Measurements from ENCODE around the gene MGST3.
"Not testable (repeated sequence)": the region's sequence is repeated elsewhere in the genome, so short reads cannot be mapped to it uniquely, and the experiment has no call there.

The MGST3 gene

DNA sequence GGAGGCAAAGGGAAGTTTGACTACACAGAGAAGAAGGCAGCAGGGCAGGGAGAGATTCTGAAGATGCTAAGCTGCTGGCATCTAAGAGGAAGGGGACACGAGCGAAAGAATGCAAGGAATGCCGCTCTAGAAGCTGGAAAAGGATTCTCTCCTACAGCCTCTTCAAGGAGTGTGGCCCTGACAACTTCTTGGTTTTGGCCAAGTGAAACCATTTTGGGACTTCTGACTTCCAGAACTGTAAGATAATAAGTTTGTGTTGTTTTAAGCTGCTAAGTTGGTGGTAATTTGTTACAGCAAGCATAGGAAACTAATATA is 28.5 kb downstream of the MGST3 start:
- no peak for DNase-seq

- no peak for DNase-seq
Observed at GRCh38 chr1:165661703-165662102, 30.7 kb downstream of the MGST3 start.

- DNase-seq = no peak
Observed at GRCh38 chr1:165662186-165662585, 31.2 kb downstream of the MGST3 start.

DNA sequence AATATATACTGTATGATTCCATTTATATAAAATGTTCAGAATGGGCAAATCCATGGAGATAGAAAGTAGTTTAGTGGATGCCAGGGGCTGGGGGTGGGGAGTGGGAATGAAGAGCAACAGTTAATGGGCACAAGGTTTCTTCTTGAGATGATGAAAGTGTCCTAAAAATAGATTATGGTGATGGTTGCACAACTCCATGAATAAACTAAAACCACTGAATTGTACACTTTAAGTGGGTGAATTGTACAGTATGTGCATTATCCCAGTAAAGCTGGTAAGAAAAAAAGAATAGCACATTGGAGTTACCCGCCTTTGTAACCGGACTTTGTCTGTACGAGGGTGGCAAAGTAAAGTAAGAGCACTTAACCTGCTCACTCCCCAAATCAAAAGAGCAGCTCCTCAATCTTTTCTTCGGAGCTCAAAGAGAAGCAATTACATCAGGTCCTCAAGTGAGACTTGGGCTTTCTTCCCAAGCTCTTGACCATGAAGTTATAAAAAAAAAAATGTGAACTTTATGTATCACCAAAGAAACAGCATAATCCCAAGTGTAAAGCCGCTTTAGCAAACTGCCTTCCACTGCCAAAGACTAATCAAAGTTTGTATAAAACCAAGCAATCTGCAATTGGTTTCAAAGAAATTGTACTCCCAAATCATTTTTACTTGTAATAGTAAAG is 35.3 kb downstream of the MGST3 start:
- DNase-seq = no peak

- DNase-seq = no peak
Observed at GRCh38 chr1:165668184-165668583, 37.1 kb downstream of the MGST3 start.

- no peak for DNase-seq
Observed at GRCh38 chr1:165671526-165671925, 40.5 kb downstream of the MGST3 start.

DNA sequence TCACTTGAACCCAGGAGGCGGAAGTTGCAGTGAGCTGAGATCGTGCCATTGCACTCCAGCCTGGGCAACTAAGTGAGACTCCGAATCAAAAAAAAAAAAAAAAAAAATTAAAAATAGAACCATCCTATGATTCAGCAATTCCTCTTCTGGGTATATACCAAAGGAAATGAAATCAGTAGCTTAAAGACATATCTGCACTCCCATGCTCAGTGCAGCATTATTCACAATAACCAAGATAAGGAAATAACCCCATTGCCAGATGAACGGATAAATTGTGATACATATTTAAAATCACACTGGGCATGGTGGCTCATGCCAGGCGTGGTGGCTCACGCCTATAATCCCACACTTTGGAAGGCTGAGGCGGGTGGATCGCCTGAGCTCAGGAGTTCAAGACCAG is 43.6 kb downstream of the MGST3 start:
- DNase-seq = no peak

- DNase-seq = no peak
Observed at GRCh38 chr1:165675794-165676193, 44.8 kb downstream of the MGST3 start.

GRCh38 chr1:165678509-165678908 is 47.5 kb downstream of the MGST3 start:
- no peak for DNase-seq

DNA sequence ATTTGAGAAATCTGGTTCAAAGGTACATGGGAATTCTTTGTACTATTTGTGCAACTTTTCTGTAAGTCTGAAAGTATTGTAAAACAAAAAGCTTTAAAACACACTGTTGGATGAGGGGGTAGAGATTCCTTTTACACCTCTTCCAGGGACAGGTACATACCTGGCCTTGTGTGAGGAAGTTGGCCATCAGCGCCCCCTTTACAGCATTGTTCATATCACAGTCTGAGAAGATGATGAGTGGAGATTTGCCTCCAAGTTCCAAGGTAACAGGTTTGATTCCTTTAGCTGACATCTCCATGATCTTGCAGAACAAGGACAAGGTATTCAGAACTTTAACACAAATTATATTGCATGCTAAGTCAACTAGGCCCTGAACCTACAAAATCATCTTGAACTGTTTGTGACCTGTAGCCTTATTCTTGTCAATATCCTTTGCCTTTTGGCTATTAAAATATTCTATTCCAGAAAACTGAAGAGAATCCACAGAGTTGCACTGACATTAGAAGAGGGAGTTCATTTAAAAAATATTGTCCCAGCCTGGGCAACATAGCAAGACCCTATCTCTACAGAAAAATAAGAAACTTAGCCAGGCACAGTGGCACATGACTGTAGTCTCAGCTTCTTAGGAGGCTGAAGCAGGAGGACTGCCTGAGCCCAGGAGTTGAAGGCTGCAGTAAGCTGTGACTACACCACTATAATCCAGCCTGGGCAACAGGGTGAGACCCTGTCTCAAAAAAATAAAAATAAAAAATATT is 48.4 kb downstream of the MGST3 start:
- no peak for DNase-seq

DNA sequence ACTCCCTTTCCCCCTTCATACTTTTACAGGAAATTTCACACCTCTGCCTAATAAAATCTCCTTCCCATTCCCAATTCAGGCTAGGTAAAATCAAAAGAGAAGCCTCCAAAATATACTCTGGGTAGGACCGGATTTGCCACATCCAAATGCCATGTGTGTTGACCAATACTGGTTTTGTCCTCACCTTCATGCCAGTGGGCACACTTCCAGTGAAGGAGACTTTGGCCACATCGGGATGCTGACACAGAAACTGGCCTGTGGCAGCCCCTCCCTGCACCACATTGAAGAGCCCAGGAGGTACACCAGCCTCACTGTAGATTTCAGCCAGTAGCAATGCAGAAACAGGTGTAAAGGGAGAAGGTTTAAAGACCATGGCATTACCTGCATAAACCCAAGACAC is 49.3 kb downstream of the MGST3 start:
- DNase-seq = no peak

DNA sequence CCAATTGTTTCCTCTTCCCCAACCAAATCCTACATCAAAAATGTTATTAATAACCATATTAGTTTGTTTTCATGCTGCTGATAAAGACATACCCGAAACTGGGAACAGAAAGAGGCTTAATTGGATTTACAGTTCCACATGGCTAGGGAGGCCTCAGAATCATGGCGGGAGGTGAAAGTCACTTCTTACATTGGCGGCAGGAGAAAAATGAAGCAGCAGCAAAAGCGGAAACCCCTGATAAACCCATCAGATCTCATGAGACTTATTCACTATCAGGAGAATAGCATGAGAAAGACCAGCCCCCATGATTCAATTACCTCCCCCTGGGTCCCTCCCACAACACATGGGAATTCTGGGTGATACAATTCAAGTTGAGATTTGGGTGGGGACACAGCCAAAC is 49.7 kb downstream of the MGST3 start:
- DNase-seq = not testable (repeated sequence)

GRCh38 chr1:165683848-165684485 is 52.9 kb downstream of the MGST3 start:
- DNase-seq = no peak

- DNase-seq = no peak
Observed at GRCh38 chr1:165686121-165686970, 55.3 kb downstream of the MGST3 start.

DNA sequence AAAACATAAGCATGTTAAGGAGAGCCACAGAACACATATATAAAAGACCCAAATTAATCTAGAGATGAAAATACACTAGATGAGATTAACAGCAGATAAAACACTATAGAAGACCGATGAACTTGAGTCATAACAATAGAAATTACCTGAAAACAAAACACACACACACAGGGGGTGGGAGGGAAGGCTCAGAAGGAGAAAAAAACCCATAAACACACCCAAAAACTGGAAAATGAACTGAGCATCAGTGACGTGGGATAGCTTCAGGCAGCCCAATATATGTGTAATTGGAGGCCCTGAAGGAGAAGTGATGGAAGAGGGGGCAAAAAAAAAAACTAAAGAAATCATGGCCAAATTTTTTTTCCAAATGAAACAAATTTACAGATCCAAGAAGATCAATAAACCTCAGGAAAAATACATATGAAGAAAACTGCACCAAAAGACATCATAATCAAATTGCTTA is 56.0 kb downstream of the MGST3 start:
- DNase-seq = no peak

- DNase-seq = no peak
Observed at GRCh38 chr1:165688046-165688445, 57.0 kb downstream of the MGST3 start.

- DNase-seq = no peak
Observed at GRCh38 chr1:165695031-165695430, 64.0 kb downstream of the MGST3 start.

DNA sequence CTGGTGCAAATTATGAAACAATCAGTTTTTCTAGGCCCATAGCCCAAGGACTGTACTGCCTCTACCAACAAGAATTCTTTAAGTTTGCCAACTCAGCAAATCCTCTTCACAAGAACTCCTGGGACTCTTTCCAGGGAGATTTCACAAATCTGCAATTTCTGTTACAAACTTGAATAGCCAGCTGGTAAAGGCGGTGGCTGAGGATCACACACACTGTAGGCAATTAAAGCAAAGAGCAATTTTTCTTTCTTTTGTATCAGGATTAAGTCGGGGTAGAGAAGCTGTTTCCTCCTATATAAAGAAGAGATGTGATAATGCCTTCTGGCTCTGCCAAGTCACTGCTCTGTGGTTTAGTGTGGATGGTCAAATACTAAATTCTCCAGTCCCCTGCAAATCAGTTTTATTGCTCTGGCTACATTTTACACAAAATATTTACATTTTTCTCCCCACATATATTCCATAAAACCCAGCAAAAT is 65.6 kb downstream of the MGST3 start:
- no peak for DNase-seq

- no peak for DNase-seq
Observed at GRCh38 chr1:165697491-165697880, 66.5 kb downstream of the MGST3 start.

DNA sequence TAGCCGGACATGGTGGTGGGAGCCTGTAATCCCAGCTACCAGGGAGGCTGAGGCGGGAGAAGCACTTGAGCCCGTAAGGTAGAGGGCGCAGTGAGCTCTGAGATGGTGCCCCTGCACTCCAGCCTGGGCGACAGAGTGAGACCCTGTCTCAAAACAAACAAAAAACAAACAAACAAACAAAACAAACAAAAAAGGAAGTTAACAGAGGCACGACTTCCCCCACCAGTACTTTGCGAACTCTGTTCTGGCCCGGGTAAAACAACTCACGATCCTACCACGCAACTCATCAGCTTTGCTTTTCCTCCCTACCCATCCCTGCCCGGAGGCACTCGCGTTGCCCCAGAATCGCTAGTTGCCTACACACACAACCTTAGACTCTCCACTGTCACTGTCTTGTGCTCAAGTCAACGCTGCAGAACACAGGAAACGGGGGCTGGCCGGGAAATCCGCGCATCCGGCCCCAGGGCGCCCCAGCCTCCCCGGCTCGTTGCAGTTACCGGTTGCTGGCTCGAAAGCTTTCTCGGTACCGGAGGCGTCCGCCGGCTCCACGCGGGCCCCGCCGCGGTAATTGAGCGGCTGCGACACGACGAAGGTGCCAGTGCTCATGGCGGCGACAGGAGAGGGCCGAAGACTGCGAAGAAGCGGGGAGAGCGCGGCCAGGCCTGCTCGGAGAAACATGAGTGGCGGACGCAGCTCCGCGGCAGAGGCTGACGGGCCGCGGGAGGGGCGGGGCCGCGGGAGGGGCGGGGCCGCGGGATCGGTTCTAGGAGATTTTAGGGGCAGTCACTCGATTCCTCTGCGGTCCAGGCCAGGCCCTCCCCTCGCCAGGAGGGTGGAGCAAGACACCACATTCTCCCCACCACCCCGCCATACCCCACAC is 67.1 kb downstream of the MGST3 start, which contains the start of gene ALDH9A1:
Gene ALDH9A1, minus strand, starts transcription at position 682 of the 880 bp plus-strand sequence. Its CDS starts 4 bp downstream, at position 678.
- DNase-seq = peak; percentile 95

GRCh38 chr1:165698761-165699052 is 67.7 kb downstream of the MGST3 start:
- no peak for DNase-seq

GRCh38 chr1:165699577-165699976 is 68.5 kb downstream of the MGST3 start:
- no peak for DNase-seq

Measured in activated effector memory CD4-positive, alpha-beta T cell treated with anti-CD3 and anti-CD28 coated beads, Interleukin-2, amount 50 U/mL, for 16 hours (primary cell).